D721Med (cell line): ENCODE data around the gene IGSF8.

Experiments
- DNase-seq: peaks from one replicate; pipeline ENCODE4 v3.0.0; 2011; ENCODE audit warnings: low spot score; ENCODE audit not compliant: insufficient read length
- FAIRE-seq: peaks from 2 replicates; lab custom pipeline; 2011; peaks lifted over from hg19 to GRCh38; lab: Jason Lieb, UNC
- CTCF ChIP-seq: IDR thresholded peaks from 2 replicates; pipeline ENCODE4 v1.5.1; 2012; ENCODE audit warnings: mild to moderate bottlenecking, control low read depth; ENCODE audit not compliant: insufficient read depth; ENCODE audit errors: missing control alignments

Gene IGSF8

GRCh38 chr1:160064164-160064563 is 34.3 kb downstream of the IGSF8 start:
- DNase-seq (no peak), FAIRE-seq (no peak)
- TF ChIP-seq CTCF: no peak

GRCh38 chr1:160063176-160063575 is 35.2 kb downstream of the IGSF8 start:
- FAIRE-seq (no peak), DNase-seq (no peak)
- no peak for TF ChIP-seq CTCF

- no peak for DNase-seq
- no peak for FAIRE-seq
- TF ChIP-seq CTCF: no peak
Observed at GRCh38 chr1:160062230-160062532, 36.2 kb downstream of the IGSF8 start.

GRCh38 chr1:160061369-160062229 is 36.8 kb downstream of the IGSF8 start:
- no peak for FAIRE-seq

GRCh38 chr1:160058087-160058486 is 40.3 kb downstream of the IGSF8 start:
- no peak for TF ChIP-seq CTCF
- no peak for FAIRE-seq
- no peak for DNase-seq

More at GRCh38 chr1:160061369-160062229, 36.8 kb downstream of the IGSF8 start:
- DNase-seq: no peak
- TF ChIP-seq CTCF: no peak

GRCh38 chr1:160056648-160057169 is 41.7 kb downstream of the IGSF8 start:
- DNase-seq (no peak), FAIRE-seq (no peak)
- TF ChIP-seq CTCF: no peak
